Lung (tissue), 12 donors: Measurements from ENCODE around the gene LBX1. TPM values are rescaled to one million over a fixed set of nuclear protein-coding genes. Genes with fewer than 3 reads are reported as not detected.

Experiments
- ATAC-seq: fragments of 200-7000 bp; cut with Tn5 transposase; one replicate; pipeline ENCODE4 v1.9.1; 2020; ENCODE audit warnings: moderate number of reproducible peaks; ENCODE audit not compliant: insufficient read depth, low FRiP score
- DNase-seq, 3 donors: peaks; one replicate each; pipeline ENCODE4 v3.0.0-alpha.2; 2013 to 2017
- H3K27ac ChIP-seq, 2 donors: one replicate each; pipeline ENCODE4 v1.5.1; 2013; ENCODE audit warnings: mild to moderate bottlenecking in 2 of 2, moderate library complexity in 2 of 2, control low read depth in 1 of 2, inconsistent platforms in 1 of 2, low read depth in 1 of 2, low read length in 1 of 2
- H3K27me3 ChIP-seq, 3 donors: one replicate each; pipeline ENCODE4 v1.5.1; 2013; ENCODE audit warnings: low read length in 2 of 3; ENCODE audit not compliant: control insufficient read depth in 3 of 3, insufficient read depth in 3 of 3
- H3K36me3 ChIP-seq, 4 donors: one replicate each; pipeline ENCODE4 v1.5.1; 2013; ENCODE audit warnings: low read length in 4 of 4, mild to moderate bottlenecking in 1 of 4, moderate library complexity in 1 of 4; ENCODE audit not compliant: control insufficient read depth in 4 of 4, insufficient read depth in 4 of 4
- H3K4me1 ChIP-seq, 5 donors: one replicate each; pipeline ENCODE4 v1.5.1; 2013; ENCODE audit warnings: low read length in 5 of 5, mild to moderate bottlenecking in 2 of 5, moderate library complexity in 1 of 5; ENCODE audit not compliant: control insufficient read depth in 5 of 5, insufficient read depth in 5 of 5
- H3K4me3 ChIP-seq: one replicate; pipeline ENCODE4 v1.5.1; 2013; ENCODE audit warnings: mild to moderate bottlenecking, control low read depth, moderate library complexity
- H3K9ac ChIP-seq, 2 donors: one replicate each; pipeline ENCODE4 v1.5.1; 2013; ENCODE audit warnings: low read length in 2 of 2, control low read depth in 1 of 2; ENCODE audit not compliant: insufficient read depth in 1 of 2
- H3K9me3 ChIP-seq, 4 donors: one replicate each; pipeline ENCODE4 v1.5.1; 2013; ENCODE audit warnings: low read length in 3 of 4, mild to moderate bottlenecking in 1 of 4, moderate library complexity in 1 of 4; ENCODE audit not compliant: control insufficient read depth in 4 of 4, insufficient read depth in 3 of 4
- WGBS, 2 donors: extraction: QIAGEN DNeasy Blood & Tissue Kit; methylation state at CpG; one replicate each; pipeline ENCODE4 v1.1.7; 2013; 5-methylcytosine and 5-hydroxymethylcytosine counted together
- polyA plus RNA-seq, 2 donors: library from polyadenylated mRNA; stranded (reverse); fragments of 200-250 nt; gene quantifications; one replicate each; pipeline ENCODE4 v1.2.1, GENCODE V29; 2013
- total RNA-seq, 2 donors: library from RNA; depleted of rRNA in 1 of 2; stranded (reverse); fragments of >200 nt in 1 of 2; gene quantifications; one replicate each; pipeline ENCODE4 v1.2.1, GENCODE V29; 2014 to 2021
- TF ChIP-seq, protein P1 (sequence below): IDR thresholded peaks from 2 replicates; pipeline ENCODE4 v1.5.1; 2012; ENCODE audit warnings: mild to moderate bottlenecking; ENCODE audit errors: control extremely low read depth, extremely low read depth
- donor health status: control.
- donor health status: control.
- donor health status: Bipolar disorder and iron deficiency.
- donor health status: healthy.
- donor health status: DM: yes; HTN: yes; CAD: no.

The LBX1 gene
- total and polyA plus RNA-seq, 4 donors = 0.02 to 0.09 (median 0.04) TPM; not detected in 1

DNA sequence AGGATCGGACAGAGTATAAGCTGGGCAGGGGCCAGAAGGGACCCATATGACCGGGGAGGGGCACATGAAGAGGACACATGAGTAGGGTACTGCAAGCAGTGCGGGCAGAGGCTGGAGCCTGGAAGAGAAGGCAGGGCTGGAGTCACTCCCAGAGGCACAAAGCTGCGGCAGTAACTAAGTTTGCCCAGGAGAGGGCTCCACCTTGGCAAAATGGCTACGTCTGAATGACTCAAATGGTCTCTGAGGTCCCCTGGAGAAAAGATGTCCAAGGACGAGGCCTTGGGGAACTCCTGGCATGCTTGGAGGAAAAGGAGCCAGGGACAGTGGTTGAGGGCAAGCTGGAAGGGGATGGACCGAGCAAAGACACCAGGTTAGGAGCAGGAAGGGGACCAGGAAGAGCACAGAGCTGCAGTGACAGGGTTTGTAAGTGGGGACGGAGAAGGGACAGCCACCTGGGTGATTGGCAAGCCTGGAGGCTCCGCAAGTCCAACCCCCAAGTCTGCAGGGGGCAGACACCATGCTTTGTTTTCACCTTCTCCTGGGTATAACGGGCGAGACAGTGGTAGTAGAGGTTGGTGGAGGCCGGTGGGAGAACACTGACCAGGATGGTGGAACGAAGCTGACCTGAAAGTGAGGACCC lies 43.1 kb upstream of the LBX1 start:
- TF ChIP-seq, protein P1, sequence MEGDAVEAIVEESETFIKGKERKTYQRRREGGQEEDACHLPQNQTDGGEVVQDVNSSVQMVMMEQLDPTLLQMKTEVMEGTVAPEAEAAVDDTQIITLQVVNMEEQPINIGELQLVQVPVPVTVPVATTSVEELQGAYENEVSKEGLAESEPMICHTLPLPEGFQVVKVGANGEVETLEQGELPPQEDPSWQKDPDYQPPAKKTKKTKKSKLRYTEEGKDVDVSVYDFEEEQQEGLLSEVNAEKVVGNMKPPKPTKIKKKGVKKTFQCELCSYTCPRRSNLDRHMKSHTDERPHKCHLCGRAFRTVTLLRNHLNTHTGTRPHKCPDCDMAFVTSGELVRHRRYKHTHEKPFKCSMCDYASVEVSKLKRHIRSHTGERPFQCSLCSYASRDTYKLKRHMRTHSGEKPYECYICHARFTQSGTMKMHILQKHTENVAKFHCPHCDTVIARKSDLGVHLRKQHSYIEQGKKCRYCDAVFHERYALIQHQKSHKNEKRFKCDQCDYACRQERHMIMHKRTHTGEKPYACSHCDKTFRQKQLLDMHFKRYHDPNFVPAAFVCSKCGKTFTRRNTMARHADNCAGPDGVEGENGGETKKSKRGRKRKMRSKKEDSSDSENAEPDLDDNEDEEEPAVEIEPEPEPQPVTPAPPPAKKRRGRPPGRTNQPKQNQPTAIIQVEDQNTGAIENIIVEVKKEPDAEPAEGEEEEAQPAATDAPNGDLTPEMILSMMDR = peak; percentile 52

GRCh38 chr10:101270763-101271162 lies 41.5 kb upstream of the LBX1 start:
- H3K36me3 ChIP-seq = no peaks in the 10 kb centered on the region
- DNase-seq (no peak), ATAC-seq (no peak)
- H3K4me3 ChIP-seq = no peak overlapping the region
- H3K4me1 ChIP-seq = peaks cover 0 to 18% (median 3%) of the 10 kb centered on the region in 5 donors
- peaks cover 0 to 5% (median 2%) of the 10 kb centered on the region in 3 donors for H3K27me3 ChIP-seq
- H3K9ac ChIP-seq = no peak overlapping the region
- WGBS, 2 donors = 68 to 83% methylated on average over 3 of the region's 3 CpGs
- no peaks in the 10 kb centered on the region for H3K9me3 ChIP-seq
- TF ChIP-seq, protein P1 = no peak
- H3K27ac ChIP-seq = no peak overlapping the region

More for the DNA sequence above, 43.1 kb upstream of the LBX1 start:
- Histone ChIP-seq H3K9me3 (no peaks in the 10 kb centered on the region), H3K4me3 (no peak overlapping the region), H3K9ac (no peak overlapping the region), H3K27ac (no peak overlapping the region), H3K27me3 (peaks cover 0 to 5% (median 2%) of the 10 kb centered on the region in 3 donors), H3K36me3 (no peaks in the 10 kb centered on the region), H3K4me1 (peaks cover 0 to 6% (median 2%) of the 10 kb centered on the region in 5 donors)
- 39 to 42% methylated on average over 13 of the region's 13 CpGs for WGBS, 2 donors
- peak; percentile 70 to 75 (median 72) for DNase-seq
- ATAC-seq = peak; percentile 77

DNA sequence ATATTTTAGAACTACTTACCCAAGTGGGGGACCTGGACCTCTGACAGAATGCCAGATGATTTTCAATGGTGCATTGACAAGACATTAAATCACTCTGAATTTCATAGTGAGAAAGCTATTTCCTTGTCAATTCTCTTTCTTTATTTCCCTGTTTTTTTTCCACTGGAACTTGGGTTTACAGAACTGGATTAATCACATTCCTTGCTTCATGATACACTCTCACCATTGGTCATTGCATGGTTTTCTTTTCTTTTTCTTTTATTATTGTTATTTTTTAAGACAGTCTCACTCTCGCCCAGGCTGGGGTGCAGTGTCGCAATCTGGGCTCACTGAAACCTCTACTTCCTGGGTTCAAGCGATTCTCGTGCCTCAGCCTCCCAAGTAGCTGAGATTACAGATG lies 38.5 kb upstream of the LBX1 start:
- H3K4me1 ChIP-seq = peaks cover 0 to 42% (median 13%) of the 10 kb centered on the region in 5 donors
- no peak overlapping the region for H3K9ac ChIP-seq
- TF ChIP-seq, protein P1 = no peak
- H3K27ac ChIP-seq = no peak overlapping the region
- no peaks in the 10 kb centered on the region for H3K9me3 ChIP-seq
- ATAC-seq (no peak), DNase-seq (no peak)
- WGBS, 2 donors = 77 to 78% methylated on average over 4 of the region's 4 CpGs
- H3K27me3 ChIP-seq = peaks cover 0 to 7% (median 2%) of the 10 kb centered on the region in 3 donors
- H3K4me3 ChIP-seq = no peak overlapping the region
- H3K36me3 ChIP-seq = no peaks in the 10 kb centered on the region

- 63 to 73% methylated on average over 7 of the region's 7 CpGs for WGBS, 2 donors
- Histone ChIP-seq H3K9me3 (no peaks in the 10 kb centered on the region), H3K4me1 (peaks cover 0 to 47% (median 17%) of the 10 kb centered on the region in 5 donors), H3K4me3 (no peak overlapping the region), H3K27ac (no peak overlapping the region), H3K9ac (no peak overlapping the region), H3K27me3 (peaks cover 0 to 7% (median 2%) of the 10 kb centered on the region in 3 donors), H3K36me3 (no peaks in the 10 kb centered on the region)
- DNase-seq (peak; percentile 52 to 83 (median 65)), ATAC-seq (no peak)
- TF ChIP-seq, protein P1 = no peak
Observed at GRCh38 chr10:101267290-101267680, 38.0 kb upstream of the LBX1 start.
